ENCODE data around the gene MMD2. TPM values are rescaled to one million over a fixed set of nuclear protein-coding genes. Genes with fewer than 3 reads are reported as not detected.
"Not testable (repeated sequence)": the region's sequence is repeated elsewhere in the genome, so short reads cannot be mapped to it uniquely, and the experiment has no call there.

The MMD2 gene
- total RNA-seq, 1 donor from 2014 or later, result not detected

GRCh38 chr7:4894482-4894881, 64.5 kb downstream of the MMD2 start:
- DNase-seq (ENCODE audit: low read depth, low spot score), result no peak

GRCh38 chr7:4893929-4894475, 65.0 kb downstream of the MMD2 start:
- DNase-seq (ENCODE audit: low read depth, low spot score), result no peak

- not testable (repeated sequence) for DNase-seq (ENCODE audit: low read depth, low spot score)
Measured at GRCh38 chr7:4893188-4893587, 65.8 kb downstream of the MMD2 start.

- DNase-seq (ENCODE audit: low read depth, low spot score), result not testable (repeated sequence)
Measured at GRCh38 chr7:4891522-4891921, 67.5 kb downstream of the MMD2 start.

- DNase-seq (ENCODE audit: low read depth, low spot score), result no peak
Measured at GRCh38 chr7:4889682-4890081, 69.3 kb downstream of the MMD2 start.

GRCh38 chr7:4888161-4888560, 70.8 kb downstream of the MMD2 start:
- no peak for DNase-seq (ENCODE audit: low read depth, low spot score)

- DNase-seq (ENCODE audit: low read depth, low spot score), result no peak
Measured at GRCh38 chr7:4886671-4887070, 72.3 kb downstream of the MMD2 start.

GRCh38 chr7:4885317-4885807, 73.6 kb downstream of the MMD2 start:
- DNase-seq (ENCODE audit: low read depth, low spot score), result no peak

- no peak for DNase-seq (ENCODE audit: low read depth, low spot score)
Measured at GRCh38 chr7:4884164-4884563, 74.8 kb downstream of the MMD2 start.

- DNase-seq (ENCODE audit: low read depth, low spot score), result peak; percentile 61
Measured at GRCh38 chr7:4883372-4884144, 75.4 kb downstream of the MMD2 start, which contains the start of gene RADIL. TSS of gene RADIL (minus strand) at chr7:4883716. CDS start at chr7:4878139, 5,577 bp downstream.

- no peak for DNase-seq (ENCODE audit: low read depth, low spot score)
Measured at GRCh38 chr7:4883033-4883371, 76.0 kb downstream of the MMD2 start.

GRCh38 chr7:4882169-4883032, 76.6 kb downstream of the MMD2 start:
- DNase-seq (ENCODE audit: low read depth, low spot score), result no peak

GRCh38 chr7:4880218-4880617, 78.8 kb downstream of the MMD2 start:
- no peak for DNase-seq (ENCODE audit: low read depth, low spot score)

GRCh38 chr7:4879396-4880081, 79.4 kb downstream of the MMD2 start:
- DNase-seq (ENCODE audit: low read depth, low spot score), result no peak

GRCh38 chr7:4878336-4879335, 80.4 kb downstream of the MMD2 start:
- no peak for DNase-seq (ENCODE audit: low read depth, low spot score)

GRCh38 chr7:4876586-4876985, 82.4 kb downstream of the MMD2 start:
- no peak for DNase-seq (ENCODE audit: low read depth, low spot score)

- DNase-seq (ENCODE audit: low read depth, low spot score), result no peak
Measured at GRCh38 chr7:4875391-4875790, 83.6 kb downstream of the MMD2 start.

GRCh38 chr7:4873071-4873944, 85.7 kb downstream of the MMD2 start:
- DNase-seq (ENCODE audit: low read depth, low spot score), result no peak
